ENCODE results near the gene IMP4.
"Not testable (repeated sequence)": the region's sequence is repeated elsewhere in the genome, so short reads cannot be mapped to it uniquely, and the experiment has no call there.

The IMP4 gene

GRCh38 chr2:130342533-130343275 is at the start of gene IMP4:
IMP4 (plus strand) TSS chr2:130342897; CDS start chr2:130342933, 36 bp downstream.
- DNase-seq (ENCODE audit: low spot score) = peak; percentile 90

- no peak for DNase-seq (ENCODE audit: low spot score)
Measured at GRCh38 chr2:130300258-130300969, 42.3 kb upstream of the IMP4 start.

GRCh38 chr2:130300970-130301348 is 41.7 kb upstream of the IMP4 start:
- no peak for DNase-seq (ENCODE audit: low spot score)

GRCh38 chr2:130302164-130302886 is 40.4 kb upstream of the IMP4 start:
- DNase-seq (ENCODE audit: low spot score) = no peak

- DNase-seq (ENCODE audit: low spot score) = no peak
Measured at GRCh38 chr2:130303169-130303568, 39.5 kb upstream of the IMP4 start.

- DNase-seq (ENCODE audit: low spot score) = no peak
Measured at GRCh38 chr2:130304726-130305125, 38.0 kb upstream of the IMP4 start.

- DNase-seq (ENCODE audit: low spot score) = no peak
Measured at GRCh38 chr2:130307850-130308249, 34.8 kb upstream of the IMP4 start.

- DNase-seq (ENCODE audit: low spot score) = no peak
Measured at GRCh38 chr2:130310881-130311280, 31.8 kb upstream of the IMP4 start.

- DNase-seq (ENCODE audit: low spot score) = no peak
Measured at GRCh38 chr2:130313812-130314334, 28.8 kb upstream of the IMP4 start.

GRCh38 chr2:130314377-130314776 is 28.3 kb upstream of the IMP4 start:
- DNase-seq (ENCODE audit: low spot score) = no peak

GRCh38 chr2:130316596-130316995 is 26.1 kb upstream of the IMP4 start:
- DNase-seq (ENCODE audit: low spot score) = no peak

GRCh38 chr2:130318906-130319305 is 23.8 kb upstream of the IMP4 start:
- no peak for DNase-seq (ENCODE audit: low spot score)

GRCh38 chr2:130319536-130319935 is 23.2 kb upstream of the IMP4 start:
- no peak for DNase-seq (ENCODE audit: low spot score)

- DNase-seq (ENCODE audit: low spot score) = no peak
Measured at GRCh38 chr2:130327703-130328527, 14.8 kb upstream of the IMP4 start.

- DNase-seq (ENCODE audit: low spot score) = no peak
Measured at GRCh38 chr2:130328710-130329109, 14.0 kb upstream of the IMP4 start.

GRCh38 chr2:130332271-130333073 is 10.2 kb upstream of the IMP4 start:
- DNase-seq (ENCODE audit: low spot score) = peak; percentile 81

GRCh38 chr2:130333253-130333652 is 9.4 kb upstream of the IMP4 start:
- not testable (repeated sequence) for DNase-seq (ENCODE audit: low spot score)

GRCh38 chr2:130334026-130334425 is 8.7 kb upstream of the IMP4 start:
- DNase-seq (ENCODE audit: low spot score) = no peak

- DNase-seq (ENCODE audit: low spot score) = no peak
Measured at GRCh38 chr2:130335226-130335625, 7.5 kb upstream of the IMP4 start.

GRCh38 chr2:130336150-130336876 is 6.4 kb upstream of the IMP4 start:
- DNase-seq (ENCODE audit: low spot score) = no peak
